ENCODE data around the gene PLAC9. TPM values are rescaled to one million over a fixed set of nuclear protein-coding genes. Genes with fewer than 3 reads are reported as not detected.

Gene PLAC9, protein sequence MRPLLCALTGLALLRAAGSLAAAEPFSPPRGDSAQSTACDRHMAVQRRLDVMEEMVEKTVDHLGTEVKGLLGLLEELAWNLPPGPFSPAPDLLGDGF
- 49.6 and 60.6 TPM in 2 replicates for total RNA-seq

DNA sequence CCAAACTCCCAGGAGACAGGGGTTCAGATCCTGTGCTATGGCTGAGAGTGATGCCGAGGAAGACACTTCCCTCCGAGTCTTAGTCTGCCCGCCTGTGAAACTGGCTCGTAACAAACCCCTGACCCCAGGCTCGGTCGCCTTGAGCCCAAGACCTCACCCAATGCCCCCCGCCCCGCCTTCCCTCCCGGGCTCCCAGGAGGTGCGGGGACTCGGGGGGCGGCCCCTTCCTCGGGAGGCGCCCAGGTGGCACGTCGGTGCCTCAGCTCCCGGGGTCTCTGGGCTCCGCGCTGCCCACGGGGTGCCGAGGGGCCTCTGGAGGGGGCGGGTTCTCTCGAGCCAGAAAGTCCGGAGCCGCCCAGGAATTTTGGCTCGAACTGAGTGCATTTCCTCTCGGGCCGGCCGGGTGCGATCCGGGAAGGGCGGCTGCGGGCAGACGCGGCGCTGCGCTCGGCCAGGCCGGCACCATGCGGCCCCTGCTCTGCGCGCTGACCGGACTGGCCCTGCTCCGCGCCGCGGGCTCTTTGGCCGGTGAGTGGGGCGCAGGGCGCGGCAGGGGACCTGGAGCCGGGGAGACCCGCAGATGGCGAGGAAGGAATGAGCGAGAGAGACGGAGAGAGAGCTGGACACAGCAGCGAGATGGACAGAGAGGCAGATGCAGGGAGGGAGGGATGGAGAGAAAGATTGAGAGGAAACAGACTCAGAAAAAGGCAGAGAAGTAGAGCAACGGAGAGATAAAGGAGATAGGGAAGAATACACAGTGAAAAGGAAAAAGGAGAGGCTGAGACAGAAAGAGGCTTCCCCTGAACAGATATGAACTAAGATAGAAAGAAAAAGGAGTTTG, at the start of gene PLAC9:
PLAC9 (plus strand) TSS at position 432 of the 841 bp plus-strand sequence; CDS start at position 465, 33 bp downstream.

Other genes with a start within 250 kb of the PLAC9 start
- gene SFTPD, start 183.6 kb upstream of the PLAC9 start, total RNA-seq, result not detected in 2 replicates
- gene TMEM254, start 54.1 kb upstream of the PLAC9 start, total RNA-seq, result 6.9 and 9.9 TPM in 2 replicates
- gene ANXA11, start 72.8 kb downstream of the PLAC9 start, total RNA-seq, result 72.4 and 72.8 TPM in 2 replicates
- gene MAT1A, start 156.9 kb downstream of the PLAC9 start, total RNA-seq, result not detected in 2 replicates
- gene DYDC1, start 224.0 kb downstream of the PLAC9 start, total RNA-seq, result not detected in 2 replicates
- under 0.01 TPM in 1 of 2 replicates, not detected in the other for gene DYDC2, start 224.1 kb downstream of the PLAC9 start, total RNA-seq

Data from bronchial smooth muscle cell (primary cell).